ENCODE data around the gene DPH5.

DNA sequence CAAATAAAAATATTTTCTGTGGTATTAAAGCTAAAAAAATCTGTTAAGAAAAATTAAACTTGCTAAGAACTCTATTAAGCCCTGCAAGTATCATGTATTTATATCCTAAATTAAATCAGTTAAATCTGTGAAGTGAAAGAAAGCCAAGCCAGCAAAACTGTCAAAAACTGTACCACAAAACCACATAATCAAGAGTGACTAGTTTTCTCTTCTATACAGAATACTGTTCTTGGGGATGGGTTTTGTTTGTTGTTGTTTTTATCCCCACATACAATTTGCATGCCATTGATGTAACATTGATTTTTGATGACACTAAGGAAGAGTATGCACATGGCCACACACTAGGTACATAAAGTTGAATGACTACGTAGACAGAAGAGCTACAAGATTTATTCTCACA is 20.4 kb downstream of the DPH5 start:
- no peak for TF ChIP-seq POLR2A (IDR thresholded peaks at IDR 0.05)
- TF ChIP-seq, protein P1, sequence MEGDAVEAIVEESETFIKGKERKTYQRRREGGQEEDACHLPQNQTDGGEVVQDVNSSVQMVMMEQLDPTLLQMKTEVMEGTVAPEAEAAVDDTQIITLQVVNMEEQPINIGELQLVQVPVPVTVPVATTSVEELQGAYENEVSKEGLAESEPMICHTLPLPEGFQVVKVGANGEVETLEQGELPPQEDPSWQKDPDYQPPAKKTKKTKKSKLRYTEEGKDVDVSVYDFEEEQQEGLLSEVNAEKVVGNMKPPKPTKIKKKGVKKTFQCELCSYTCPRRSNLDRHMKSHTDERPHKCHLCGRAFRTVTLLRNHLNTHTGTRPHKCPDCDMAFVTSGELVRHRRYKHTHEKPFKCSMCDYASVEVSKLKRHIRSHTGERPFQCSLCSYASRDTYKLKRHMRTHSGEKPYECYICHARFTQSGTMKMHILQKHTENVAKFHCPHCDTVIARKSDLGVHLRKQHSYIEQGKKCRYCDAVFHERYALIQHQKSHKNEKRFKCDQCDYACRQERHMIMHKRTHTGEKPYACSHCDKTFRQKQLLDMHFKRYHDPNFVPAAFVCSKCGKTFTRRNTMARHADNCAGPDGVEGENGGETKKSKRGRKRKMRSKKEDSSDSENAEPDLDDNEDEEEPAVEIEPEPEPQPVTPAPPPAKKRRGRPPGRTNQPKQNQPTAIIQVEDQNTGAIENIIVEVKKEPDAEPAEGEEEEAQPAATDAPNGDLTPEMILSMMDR (IDR thresholded peaks at IDR 0.05): no peak

Data from right lobe of liver (tissue), 4 donors.